ENCODE measurements around the gene NTF3.

GRCh38 chr12:5464096-5464495 is 32.2 kb downstream of the NTF3 start:
- TF ChIP-seq CTCF (IDR thresholded peaks at IDR 0.05) (no peak), EZH2 (IDR thresholded peaks at IDR 0.05; ENCODE audit: borderline replicate concordance, insufficient read depth, low read depth, low read length, poor library complexity, severe bottlenecking) (no peak)

All from B cell (primary cell).